Measurements from ENCODE around the gene THOC6.
"Not testable (repeated sequence)": the region's sequence is repeated elsewhere in the genome, so short reads cannot be mapped to it uniquely, and the experiment has no call there.

The THOC6 gene

GRCh38 chr16:3035289-3035971, 11.6 kb downstream of the THOC6 start:
- no peak for DNase-seq

GRCh38 chr16:3035972-3036725, 12.3 kb downstream of the THOC6 start:
- DNase-seq, result no peak

GRCh38 chr16:3036726-3037315, 13.0 kb downstream of the THOC6 start, which contains the start of gene BICDL2:
BICDL2 (minus strand) TSS chr16:3036944; CDS start chr16:3035496, 1,448 bp downstream.
- DNase-seq, result no peak

GRCh38 chr16:3038256-3038655, 14.4 kb downstream of the THOC6 start:
- DNase-seq, result peak; percentile 68

- DNase-seq, result no peak
Measured at GRCh38 chr16:3038896-3039295, 15.1 kb downstream of the THOC6 start.

- DNase-seq, result no peak
Measured at GRCh38 chr16:3042376-3042775, 18.5 kb downstream of the THOC6 start.

- DNase-seq, result no peak
Measured at GRCh38 chr16:3044708-3045107, 20.9 kb downstream of the THOC6 start.

GRCh38 chr16:3045758-3046640, 22.2 kb downstream of the THOC6 start, which contains the start of gene MMP25:
MMP25 (plus strand) TSS chr16:3046561; CDS start chr16:3046918, 357 bp downstream.
- no peak for DNase-seq

GRCh38 chr16:3046641-3047386, 23.0 kb downstream of the THOC6 start:
- no peak for DNase-seq

- DNase-seq, result no peak
Measured at GRCh38 chr16:3047387-3047720, 23.5 kb downstream of the THOC6 start.

GRCh38 chr16:3049921-3050481, 26.2 kb downstream of the THOC6 start:
- DNase-seq, result no peak

GRCh38 chr16:3050487-3050886, 26.7 kb downstream of the THOC6 start:
- DNase-seq, result no peak

GRCh38 chr16:3051009-3051408, 27.2 kb downstream of the THOC6 start:
- DNase-seq, result no peak

GRCh38 chr16:3051494-3051893, 27.7 kb downstream of the THOC6 start:
- no peak for DNase-seq

- DNase-seq, result not testable (repeated sequence)
Measured at GRCh38 chr16:3052571-3053329, 28.9 kb downstream of the THOC6 start.

- not testable (repeated sequence) for DNase-seq
Measured at GRCh38 chr16:3053330-3053710, 29.5 kb downstream of the THOC6 start.

GRCh38 chr16:3054965-3055733, 31.3 kb downstream of the THOC6 start:
- DNase-seq, result no peak

- DNase-seq, result not testable (repeated sequence)
Measured at GRCh38 chr16:3055734-3056115, 31.9 kb downstream of the THOC6 start.

GRCh38 chr16:3056336-3057180, 32.7 kb downstream of the THOC6 start:
- no peak for DNase-seq
